ENCODE results near the gene UQCC3.

Gene UQCC3

DNA sequence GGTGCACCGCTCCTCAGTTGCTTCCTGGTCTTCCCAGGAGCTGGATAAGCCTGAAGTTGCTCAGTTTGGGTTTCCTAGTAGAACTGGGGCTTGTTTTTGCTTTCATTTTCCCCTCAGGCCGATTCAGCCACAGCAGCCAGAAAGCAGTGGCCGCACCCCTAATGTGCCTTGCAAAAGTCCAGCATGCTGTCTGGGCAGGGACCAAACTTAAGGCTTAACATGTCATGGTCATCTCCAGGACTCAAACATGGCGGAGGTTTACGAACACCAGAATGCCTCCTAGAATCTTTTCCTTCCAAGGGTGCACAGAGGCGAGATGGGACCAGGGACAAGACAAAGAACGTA is 38.5 kb downstream of the UQCC3 start:
- Histone ChIP-seq H3K4me2 (ENCODE audit: low read length) (peak overlapping the region; percentile 90), H3K4me3 (ENCODE audit: low read depth, low read length, poor library complexity, severe bottlenecking) (peak overlapping the region; percentile 63), H2AFZ (ENCODE audit: low read length) (no peak overlapping the region), H3K36me3 (ENCODE audit: insufficient read depth, low read length) (peaks cover 58% of the 10 kb centered on the region), H3K4me1 (ENCODE audit: insufficient read depth, low read length, severe bottlenecking) (peaks cover 53% of the 10 kb centered on the region), H3F3A (ENCODE audit: insufficient read depth, low read length) (peaks cover 19% of the 10 kb centered on the region; the same call in 1 of the 2 replicates), H3K79me2 (ENCODE audit: insufficient read depth, low read length) (no peaks in the 10 kb centered on the region), H3K9me3 (ENCODE audit: low read length) (no peaks in the 10 kb centered on the region), H3K27ac (ENCODE audit: low read depth, low read length, poor library complexity, severe bottlenecking) (peak overlapping the region; percentile 92), H3K9me2 (ENCODE audit: low read depth, low read length) (no peaks in the 10 kb centered on the region), H3K27me3 (ENCODE audit: insufficient read depth, low read length) (no peaks in the 10 kb centered on the region), H3K9ac (ENCODE audit: low read length) (peak overlapping the region; percentile 79), H4K20me1 (ENCODE audit: insufficient read depth, low read length) (no peaks in the 10 kb centered on the region)
- no peak for TF ChIP-seq EZH2 (IDR thresholded peaks at IDR 0.05; ENCODE audit: borderline replicate concordance, low read length)
- TF ChIP-seq, protein P1, sequence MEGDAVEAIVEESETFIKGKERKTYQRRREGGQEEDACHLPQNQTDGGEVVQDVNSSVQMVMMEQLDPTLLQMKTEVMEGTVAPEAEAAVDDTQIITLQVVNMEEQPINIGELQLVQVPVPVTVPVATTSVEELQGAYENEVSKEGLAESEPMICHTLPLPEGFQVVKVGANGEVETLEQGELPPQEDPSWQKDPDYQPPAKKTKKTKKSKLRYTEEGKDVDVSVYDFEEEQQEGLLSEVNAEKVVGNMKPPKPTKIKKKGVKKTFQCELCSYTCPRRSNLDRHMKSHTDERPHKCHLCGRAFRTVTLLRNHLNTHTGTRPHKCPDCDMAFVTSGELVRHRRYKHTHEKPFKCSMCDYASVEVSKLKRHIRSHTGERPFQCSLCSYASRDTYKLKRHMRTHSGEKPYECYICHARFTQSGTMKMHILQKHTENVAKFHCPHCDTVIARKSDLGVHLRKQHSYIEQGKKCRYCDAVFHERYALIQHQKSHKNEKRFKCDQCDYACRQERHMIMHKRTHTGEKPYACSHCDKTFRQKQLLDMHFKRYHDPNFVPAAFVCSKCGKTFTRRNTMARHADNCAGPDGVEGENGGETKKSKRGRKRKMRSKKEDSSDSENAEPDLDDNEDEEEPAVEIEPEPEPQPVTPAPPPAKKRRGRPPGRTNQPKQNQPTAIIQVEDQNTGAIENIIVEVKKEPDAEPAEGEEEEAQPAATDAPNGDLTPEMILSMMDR (IDR thresholded peaks at IDR 0.05; ENCODE audit: low read length) = no peak

DNA sequence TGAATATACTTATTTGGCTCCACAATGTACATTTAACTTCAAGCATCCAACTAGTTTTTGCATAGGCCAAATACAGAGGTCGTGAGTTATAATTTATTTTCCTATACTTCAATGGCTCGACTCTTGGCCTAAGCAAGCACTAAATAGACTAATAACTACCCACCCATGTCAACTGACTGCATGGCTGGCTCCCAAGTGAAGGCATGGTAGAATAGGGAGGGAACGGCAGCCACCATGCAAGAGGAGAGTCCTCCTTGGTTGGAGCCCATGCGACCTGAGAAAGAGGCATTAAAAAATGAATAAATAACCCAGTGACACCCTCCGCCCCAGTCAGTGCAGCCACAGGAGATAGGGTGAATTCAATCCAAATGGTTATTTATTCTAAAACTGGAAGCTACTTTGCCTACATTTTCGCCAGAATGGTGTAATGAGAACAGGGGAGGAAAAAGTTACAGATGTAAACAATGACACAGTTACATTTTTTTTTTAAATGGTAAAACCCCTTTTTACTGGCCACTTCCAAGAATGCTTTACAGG is 40.9 kb downstream of the UQCC3 start:
- H3K36me3 ChIP-seq (ENCODE audit: insufficient read depth, low read length) = peaks cover 74% of the 10 kb centered on the region
- H3K9me2 ChIP-seq (ENCODE audit: low read depth, low read length) = no peaks in the 10 kb centered on the region
- no peak overlapping the region for H2AFZ ChIP-seq (ENCODE audit: low read length)
- no peak overlapping the region for H3K9ac ChIP-seq (ENCODE audit: low read length)
- H4K20me1 ChIP-seq (ENCODE audit: insufficient read depth, low read length) = no peaks in the 10 kb centered on the region
- peaks cover 35% of the 10 kb centered on the region for H3K4me1 ChIP-seq (ENCODE audit: insufficient read depth, low read length, severe bottlenecking)
- no peaks in the 10 kb centered on the region for H3K79me2 ChIP-seq (ENCODE audit: insufficient read depth, low read length)
- H3K27me3 ChIP-seq (ENCODE audit: insufficient read depth, low read length) = no peaks in the 10 kb centered on the region
- no peaks in the 10 kb centered on the region for H3K9me3 ChIP-seq (ENCODE audit: low read length)
- peak overlapping the region; percentile 45 for H3K27ac ChIP-seq (ENCODE audit: low read depth, low read length, poor library complexity, severe bottlenecking)
- TF ChIP-seq EZH2 (IDR thresholded peaks at IDR 0.05; ENCODE audit: borderline replicate concordance, low read length) = no peak
- TF ChIP-seq, protein P1 (IDR thresholded peaks at IDR 0.05; ENCODE audit: low read length) = no peak
- peaks cover 18% of the 10 kb centered on the region; the same call in 1 of the 2 replicates for H3F3A ChIP-seq (ENCODE audit: insufficient read depth, low read length)
- H3K4me3 ChIP-seq (ENCODE audit: low read depth, low read length, poor library complexity, severe bottlenecking) = no peak overlapping the region
- H3K4me2 ChIP-seq (ENCODE audit: low read length) = no peak overlapping the region

- peaks cover 12% of the 10 kb centered on the region; the same call in 1 of the 2 replicates for H3F3A ChIP-seq (ENCODE audit: insufficient read depth, low read length)
- TF ChIP-seq, protein P1 (IDR thresholded peaks at IDR 0.05; ENCODE audit: low read length) = no peak
- TF ChIP-seq EZH2 (IDR thresholded peaks at IDR 0.05; ENCODE audit: borderline replicate concordance, low read length) = no peak
- peaks cover 30% of the 10 kb centered on the region for H3K4me1 ChIP-seq (ENCODE audit: insufficient read depth, low read length, severe bottlenecking)
- peaks cover 78% of the 10 kb centered on the region for H3K36me3 ChIP-seq (ENCODE audit: insufficient read depth, low read length)
- H3K9me2 ChIP-seq (ENCODE audit: low read depth, low read length) = no peaks in the 10 kb centered on the region
- H3K9me3 ChIP-seq (ENCODE audit: low read length) = no peaks in the 10 kb centered on the region
- no peak overlapping the region for H2AFZ ChIP-seq (ENCODE audit: low read length)
- no peaks in the 10 kb centered on the region for H3K27me3 ChIP-seq (ENCODE audit: insufficient read depth, low read length)
- no peaks in the 10 kb centered on the region for H4K20me1 ChIP-seq (ENCODE audit: insufficient read depth, low read length)
- H3K27ac ChIP-seq (ENCODE audit: low read depth, low read length, poor library complexity, severe bottlenecking) = peak overlapping the region; percentile 45
- no peak overlapping the region for H3K4me2 ChIP-seq (ENCODE audit: low read length)
- H3K9ac ChIP-seq (ENCODE audit: low read length) = no peak overlapping the region
- no peaks in the 10 kb centered on the region for H3K79me2 ChIP-seq (ENCODE audit: insufficient read depth, low read length)
- H3K4me3 ChIP-seq (ENCODE audit: low read depth, low read length, poor library complexity, severe bottlenecking) = no peak overlapping the region
These were observed 41.4 kb downstream of the UQCC3 start for GRCh38 chr11:62712861-62713260.

Data from OCI-LY1 (cell line).